Kasumi-1 (cell line): ENCODE data around the gene ELF1.
"Not testable (repeated sequence)": the region's sequence is repeated elsewhere in the genome, so short reads cannot be mapped to it uniquely, and the experiment has no call there.

Experiments
- DNase-seq, 2 experiments: peaks; one replicate each; lab custom pipeline; 2025; lab: John Stamatoyannopoulos, UW

ELF1 gene

DNA sequence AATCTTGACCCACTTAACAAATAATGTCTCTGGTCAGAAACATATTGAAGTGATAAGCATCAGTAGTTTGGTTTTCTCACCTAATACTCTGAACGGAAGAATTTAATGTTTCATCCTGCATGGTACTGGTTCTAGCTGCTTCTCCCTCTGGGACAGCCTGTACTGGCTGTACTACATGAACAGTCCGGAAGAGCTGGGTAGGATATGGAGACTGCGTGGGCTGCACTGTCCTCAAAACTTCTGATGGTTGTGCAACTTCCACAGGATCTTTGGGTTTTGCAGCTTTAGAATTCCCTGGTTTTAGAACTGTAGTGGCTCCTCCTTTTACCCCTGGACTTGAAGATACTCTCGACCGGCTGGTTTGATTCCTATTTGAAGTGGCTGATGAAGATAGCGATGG, 78.3 kb downstream of the ELF1 start:
- no peak for DNase-seq

DNA sequence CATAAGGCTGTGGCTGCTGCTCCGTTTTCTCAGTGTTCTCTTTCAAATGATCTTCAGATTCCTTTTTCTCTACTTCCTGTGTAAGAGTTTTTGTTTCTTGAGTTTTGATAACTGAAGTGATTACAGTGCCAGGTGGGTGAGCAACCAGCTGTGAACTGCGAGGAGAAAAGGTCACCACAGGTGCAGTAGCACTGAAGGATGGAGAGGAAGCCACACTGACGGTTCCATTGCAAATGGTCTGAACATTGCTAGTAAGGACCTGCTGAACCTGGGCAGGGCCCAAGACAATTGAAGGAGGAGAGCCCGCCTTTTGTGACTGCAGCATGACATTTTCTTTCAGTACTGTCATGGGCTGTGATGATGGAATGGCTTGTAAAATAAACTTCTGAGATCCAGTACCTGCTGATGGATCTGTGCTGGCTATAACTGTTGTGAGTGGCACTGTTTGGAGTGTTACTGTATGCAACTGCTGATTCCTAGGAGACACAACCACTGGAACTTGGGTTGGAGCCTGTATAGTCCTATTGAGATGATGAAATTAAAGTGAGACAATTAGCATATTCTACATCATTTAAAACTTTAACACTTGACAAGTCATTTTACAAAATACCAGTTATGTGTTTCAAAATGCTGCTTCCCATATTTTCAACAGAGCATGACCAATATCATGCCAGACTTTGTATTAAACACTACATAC, 85.5 kb downstream of the ELF1 start:
- DNase-seq, result no peak

DNA sequence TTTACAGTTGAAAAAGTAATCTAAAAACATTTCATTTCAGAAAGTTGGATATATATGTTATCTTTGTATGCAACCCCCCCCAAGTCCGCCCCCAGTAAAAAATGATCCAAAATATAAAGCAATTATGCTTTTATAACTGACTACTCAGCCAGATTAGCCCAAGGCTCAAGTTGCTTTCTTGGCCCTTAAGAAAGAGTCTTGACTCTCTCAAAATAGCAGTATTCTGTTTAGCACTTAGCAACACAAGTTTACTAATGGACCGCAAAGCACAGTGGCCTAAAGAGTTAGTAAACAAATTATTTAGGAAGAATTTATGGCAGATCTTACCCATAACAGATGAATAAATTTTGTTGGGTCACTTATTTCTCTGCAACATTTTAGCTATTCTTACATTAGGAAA, 86.9 kb downstream of the ELF1 start:
- DNase-seq, result no peak

DNA sequence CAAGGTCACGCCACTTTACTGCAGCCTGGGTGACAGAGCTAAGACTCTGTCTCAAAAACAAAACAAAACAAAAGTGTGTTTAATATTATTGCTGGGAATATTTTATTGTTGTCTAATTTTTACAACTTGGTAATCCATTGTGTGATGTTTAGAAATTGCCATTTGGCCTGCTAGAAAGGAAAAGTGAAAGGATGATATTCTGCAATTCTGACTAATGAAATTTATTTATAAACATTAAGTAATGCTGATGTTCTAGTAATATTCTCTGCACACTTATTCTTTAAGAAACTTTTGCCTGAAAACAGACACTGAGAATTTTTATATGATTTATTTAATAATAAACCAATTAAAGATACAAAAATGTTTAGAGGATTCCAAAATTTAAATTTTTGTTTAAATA, 87.4 kb downstream of the ELF1 start:
- no peak for DNase-seq

DNA sequence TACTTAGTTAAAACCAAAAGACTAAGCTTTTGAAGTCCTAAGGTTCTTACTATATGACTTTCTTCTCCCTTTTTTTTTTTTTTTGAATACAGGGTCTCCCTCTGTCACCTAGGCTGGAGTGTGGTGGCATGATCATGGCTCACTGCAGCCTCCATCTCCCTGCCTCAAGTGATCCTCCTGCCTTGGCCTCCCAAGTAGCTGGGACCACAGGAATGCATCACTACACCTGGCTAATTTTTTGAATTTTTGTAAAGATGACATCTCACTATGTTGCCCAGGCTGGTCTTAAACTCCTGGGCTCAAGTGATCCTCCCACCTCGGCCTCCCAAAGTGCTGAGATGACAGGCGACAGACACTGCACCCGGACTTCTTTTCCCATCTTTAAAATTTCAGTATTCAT, 89.2 kb downstream of the ELF1 start:
- not testable (repeated sequence) for DNase-seq

DNA sequence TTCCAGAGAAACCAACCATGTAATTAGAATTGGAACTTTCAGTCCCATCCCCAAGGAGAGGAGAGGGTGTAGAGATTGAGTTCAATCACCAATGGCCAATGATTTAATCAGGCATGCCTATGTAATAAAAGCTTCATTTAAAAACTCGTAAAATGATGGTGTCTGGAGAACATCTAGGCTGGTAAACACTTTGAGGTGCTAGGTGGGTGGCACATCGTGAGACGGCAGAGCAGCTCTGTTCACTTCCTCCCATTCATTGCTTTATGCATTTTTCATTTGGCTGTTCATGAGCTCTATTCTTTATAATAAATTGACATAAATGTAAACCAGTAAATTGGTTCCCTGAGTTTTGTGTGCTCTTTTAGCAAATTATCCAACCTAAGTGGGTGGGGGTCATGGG, 90.1 kb downstream of the ELF1 start:
- DNase-seq, result no peak

DNA sequence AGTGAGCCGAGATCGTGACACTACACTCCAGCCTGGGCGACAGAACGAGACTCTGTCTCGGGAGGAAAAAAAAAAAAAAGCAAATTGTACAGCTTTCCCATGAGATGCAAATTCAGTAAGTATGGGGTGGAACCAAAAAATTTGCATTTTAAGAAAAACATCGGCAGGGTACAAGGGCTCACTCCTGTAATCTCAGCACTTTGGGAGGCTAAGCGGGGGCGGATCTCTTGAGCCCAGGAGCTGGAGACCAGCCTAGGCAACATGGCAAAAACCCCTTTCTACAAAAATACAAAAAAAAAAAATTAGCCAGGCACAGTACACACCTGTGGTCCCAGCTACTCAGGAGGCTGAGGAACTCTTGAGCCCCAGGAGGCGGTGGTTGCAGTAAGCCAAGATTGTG, 91.2 kb downstream of the ELF1 start:
- no peak for DNase-seq

DNA sequence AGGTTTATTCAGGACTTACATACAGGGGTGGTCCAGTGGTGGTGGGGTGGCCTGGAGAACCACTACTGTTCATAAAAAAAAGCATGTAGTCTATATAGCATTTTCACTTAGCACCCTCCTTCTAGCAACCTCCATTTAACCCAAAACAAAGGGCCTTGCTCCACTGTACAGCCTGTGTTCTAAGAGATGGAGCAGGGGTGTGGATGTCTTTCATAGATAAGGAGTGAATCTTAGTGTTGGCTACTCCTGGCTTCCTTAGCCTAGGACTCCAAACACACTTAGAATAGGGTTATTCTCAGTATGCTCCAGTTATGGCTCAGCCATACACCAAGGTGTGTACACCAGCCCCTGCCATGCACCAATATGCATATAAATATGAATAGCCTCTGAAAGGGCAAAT, 95.2 kb downstream of the ELF1 start:
- no peak for DNase-seq

DNA sequence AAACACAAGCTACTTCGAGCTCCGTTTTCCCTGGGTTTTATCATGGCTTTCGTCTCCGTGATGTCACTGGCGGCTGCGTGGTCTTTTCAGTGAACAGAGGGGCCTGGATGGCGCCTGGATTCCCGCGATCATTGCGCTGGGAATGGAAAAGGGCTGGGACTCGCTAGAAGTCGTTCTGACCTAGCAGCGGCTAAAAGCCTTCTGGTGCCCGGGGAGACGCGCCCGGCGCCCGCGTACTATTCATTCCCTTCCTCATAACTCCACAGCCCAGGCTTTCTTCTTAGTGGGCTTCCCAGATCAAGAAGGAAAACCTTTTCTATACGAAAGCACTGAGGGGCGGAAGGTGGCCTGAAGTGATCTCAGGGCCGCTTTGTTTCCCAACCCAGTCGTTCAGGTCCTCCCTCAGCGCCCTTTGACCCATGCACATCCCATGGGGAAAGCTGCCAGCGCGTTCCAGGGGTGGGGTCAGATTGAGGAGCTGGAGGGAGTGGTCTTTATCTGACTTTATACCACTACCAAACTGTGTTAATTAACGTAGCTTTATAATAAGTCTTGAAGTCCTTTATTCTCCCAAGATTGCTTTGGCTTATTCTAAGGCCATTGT, 96.6 kb downstream of the ELF1 start:
- DNase-seq, result no peak

DNA sequence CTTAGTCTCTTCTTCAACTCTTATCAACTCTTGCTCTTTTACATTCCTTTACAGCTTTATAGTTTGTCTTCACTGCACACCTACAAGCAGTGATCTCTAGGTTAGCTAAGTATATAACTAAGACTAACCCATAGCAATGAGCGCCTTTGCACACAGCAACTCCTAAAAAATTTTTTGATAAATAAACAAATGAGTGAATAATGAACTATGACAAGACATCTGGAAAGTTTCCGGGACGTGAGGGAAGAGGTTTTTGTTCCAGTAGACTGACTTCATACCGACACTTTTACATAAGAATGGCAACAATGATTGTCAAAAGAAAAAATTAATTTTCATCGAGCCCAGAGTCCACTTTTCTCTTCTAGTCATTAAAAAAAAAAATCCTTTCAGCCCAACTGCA, 98.3 kb downstream of the ELF1 start:
- DNase-seq, result no peak

DNA sequence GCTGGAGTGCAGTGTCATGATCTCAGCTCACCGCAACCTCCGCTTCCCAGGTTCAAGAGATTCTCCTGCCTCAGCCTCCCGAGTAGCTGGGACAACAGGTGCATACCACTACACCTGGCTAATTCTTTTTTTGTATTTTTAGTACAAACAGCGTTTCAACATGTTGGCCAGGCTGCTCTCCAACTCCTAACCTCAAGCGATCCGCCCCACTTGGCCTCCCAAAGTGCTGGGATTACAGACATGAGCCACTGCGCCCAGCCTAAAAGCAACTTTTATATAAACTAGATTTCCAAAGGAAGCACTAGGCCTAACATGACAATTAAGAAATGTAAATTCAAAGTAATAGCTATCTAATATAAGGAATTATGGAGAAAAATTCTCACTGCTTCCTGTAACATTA, 99.2 kb downstream of the ELF1 start:
- DNase-seq, result not testable (repeated sequence)

DNA sequence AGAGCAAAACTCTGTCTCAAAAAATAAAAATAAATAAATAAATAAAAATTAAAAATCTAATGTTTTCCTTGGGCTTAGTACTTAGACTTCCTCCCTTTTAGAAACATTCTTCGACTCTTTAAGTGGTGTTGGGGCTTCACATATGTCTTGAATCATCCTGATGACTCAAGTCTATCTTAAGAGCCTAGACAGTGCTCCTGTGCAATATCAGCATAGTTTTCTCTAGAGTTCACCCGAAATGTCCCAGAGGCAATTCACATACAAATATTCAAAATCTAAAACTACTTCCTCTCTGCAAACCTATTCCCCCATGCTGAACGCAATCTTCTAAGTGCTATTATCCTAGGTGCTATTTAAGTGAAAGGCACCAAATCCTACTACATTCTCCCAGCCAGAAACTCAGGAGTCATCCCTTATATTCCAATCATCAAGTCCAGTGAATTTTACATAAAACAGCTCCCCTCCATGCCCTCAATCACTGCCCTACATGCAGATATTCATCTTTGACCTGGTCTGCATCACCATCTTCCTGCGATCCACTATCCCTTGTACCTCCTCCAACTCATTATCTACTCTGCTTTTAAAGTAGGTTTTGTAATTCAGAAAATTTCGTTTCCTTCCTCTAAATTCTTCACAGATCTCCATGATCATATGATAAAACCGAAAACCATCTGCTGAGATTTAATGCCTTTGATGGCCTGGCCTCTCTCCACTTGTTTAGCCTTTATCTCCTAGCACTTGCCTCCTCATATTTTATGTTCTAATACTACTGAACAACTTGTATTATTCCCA, 102.7 kb downstream of the ELF1 start:
- no peak for DNase-seq

DNA sequence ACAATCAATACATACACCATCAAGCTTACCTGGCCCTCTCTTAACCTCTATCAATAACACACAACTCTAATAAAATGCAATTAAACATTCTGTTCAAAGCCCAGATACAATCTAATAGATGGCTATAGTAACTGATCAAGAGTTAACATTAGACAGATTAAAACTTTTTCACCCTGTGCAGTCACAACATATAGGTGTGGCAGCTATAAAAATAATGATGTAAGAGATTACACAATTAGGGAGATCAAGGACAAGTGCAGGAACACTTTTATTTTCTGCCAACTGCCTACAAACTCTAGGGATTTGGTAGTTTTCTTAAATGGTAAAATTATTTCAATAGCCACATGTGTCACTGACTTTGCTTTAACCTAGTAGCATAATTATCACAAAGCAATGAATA, 104.3 kb downstream of the ELF1 start:
- DNase-seq, result not testable (repeated sequence)

DNA sequence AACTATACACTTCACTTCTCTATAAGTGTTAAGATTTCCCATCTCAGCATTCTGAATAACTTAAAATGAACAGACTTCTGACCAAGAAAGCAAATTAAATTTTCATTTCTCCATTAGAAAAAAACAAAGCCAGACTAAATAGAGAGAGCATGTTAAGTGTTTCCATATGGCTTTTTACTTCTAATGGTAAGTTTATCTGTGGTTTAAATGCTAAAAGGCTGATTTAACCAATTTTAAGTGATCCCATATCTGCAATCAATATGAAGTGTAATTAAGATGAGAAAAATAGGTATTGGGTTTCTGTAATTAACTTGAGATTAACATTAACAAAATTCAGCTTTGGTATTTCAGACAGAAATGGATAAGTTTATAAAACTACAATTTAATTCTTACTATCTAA, 107.8 kb downstream of the ELF1 start:
- DNase-seq, result no peak

DNA sequence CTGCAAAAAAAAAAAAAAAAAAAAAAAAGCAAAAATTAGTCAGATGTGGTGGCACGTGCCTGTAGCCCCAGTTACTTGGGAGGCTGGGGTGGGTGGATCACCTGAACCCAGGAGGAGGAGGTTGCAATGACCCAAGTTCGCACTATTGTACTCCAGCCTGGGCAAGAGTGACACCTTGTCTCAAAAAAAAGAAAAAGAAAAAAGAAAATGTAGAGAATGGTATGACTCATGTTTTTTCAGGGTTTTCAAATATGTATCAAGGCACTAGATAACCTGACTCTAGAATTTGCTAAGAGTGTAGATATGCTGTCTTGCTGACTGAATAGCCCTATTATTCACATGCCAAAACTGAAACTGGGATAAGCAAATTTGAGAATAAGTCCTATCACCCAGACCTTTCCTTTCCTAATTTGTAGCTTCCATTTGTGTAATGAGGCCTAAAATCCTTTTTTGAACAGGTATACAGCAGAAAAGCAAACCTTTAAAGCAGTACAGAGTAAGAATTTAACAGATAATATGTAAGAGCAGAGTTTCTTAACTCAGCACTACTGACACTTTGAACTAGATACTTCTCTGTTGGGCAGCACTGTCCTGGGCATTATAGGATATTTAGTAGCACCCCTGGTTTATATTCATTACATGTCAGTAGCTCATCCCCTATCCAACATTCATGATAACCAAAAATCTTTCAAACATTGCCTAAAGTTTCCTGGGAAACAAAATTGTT, 108.6 kb downstream of the ELF1 start:
- DNase-seq, result no peak

DNA sequence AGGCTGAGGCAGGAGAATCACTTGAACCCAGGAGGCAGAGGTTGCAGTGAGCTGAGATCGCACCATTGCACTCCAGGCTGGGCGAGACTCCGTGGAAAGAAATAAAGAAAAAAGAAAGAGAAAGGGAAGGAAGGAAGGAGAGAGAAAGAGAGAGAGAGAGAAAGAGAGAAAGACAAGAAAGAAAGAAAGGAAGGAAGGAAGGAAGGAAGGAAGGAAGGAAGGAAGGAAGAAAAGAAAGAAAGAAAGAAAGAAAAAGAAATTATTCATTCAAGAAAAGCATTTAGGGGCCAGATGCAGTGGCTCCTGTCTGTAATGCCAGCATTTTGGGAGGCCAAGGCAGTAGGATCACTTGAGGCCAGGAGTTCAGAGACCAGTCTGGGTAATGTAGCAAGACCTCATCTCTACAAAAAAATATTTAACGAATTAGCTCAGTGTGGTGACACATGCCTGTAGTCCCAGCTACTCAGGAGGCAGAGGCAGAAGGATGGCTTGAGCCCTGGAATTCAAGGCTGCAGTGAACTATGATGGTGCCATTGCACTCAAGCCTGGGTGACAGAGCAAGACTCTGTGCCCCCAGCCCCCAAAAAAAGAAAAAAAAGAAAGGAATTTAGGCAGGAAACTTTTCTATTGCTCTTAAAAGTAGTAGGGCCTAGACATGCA, 109.4 kb downstream of the ELF1 start:
- not testable (repeated sequence) for DNase-seq

DNA sequence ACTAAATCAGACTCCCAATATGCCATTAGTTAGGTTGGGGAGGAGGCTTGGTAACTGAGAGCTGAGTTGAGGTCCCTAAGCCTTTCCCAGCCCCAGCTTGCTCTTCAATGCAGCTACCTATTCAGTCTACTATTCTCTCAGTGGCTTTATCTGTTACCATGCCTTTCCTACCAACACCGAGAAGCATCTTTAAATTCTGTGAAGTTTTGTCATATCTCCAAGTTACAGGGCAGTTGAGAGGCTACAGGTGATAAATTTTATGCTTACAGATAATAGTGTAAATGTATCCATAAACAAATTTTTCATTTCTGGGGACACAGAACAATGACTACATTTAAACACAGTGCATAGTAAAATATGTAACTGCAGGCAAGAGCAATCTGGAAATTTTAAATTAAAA, 110.6 kb downstream of the ELF1 start:
- no peak for DNase-seq

DNA sequence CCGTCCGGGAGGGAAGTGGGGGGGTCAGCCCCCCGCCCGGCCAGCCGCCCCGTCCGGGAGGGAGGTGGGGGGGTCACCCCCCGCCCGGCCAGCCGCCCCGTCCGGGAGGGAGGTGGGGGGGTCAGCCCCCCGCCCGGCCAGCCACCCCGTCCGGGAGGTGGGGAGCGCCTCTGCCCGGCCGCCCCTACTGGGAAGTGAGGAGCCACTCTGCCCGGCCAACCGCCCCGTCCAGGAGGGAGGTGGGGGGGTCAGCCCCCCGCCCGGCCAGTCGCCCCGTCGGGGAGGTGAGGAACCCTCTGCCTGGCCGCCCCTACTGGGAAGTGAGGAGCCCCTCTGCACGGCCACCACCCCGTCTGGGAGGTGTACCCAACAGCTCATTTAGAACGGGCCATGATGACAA, 118.1 kb downstream of the ELF1 start:
- DNase-seq, result not testable (repeated sequence)

DNA sequence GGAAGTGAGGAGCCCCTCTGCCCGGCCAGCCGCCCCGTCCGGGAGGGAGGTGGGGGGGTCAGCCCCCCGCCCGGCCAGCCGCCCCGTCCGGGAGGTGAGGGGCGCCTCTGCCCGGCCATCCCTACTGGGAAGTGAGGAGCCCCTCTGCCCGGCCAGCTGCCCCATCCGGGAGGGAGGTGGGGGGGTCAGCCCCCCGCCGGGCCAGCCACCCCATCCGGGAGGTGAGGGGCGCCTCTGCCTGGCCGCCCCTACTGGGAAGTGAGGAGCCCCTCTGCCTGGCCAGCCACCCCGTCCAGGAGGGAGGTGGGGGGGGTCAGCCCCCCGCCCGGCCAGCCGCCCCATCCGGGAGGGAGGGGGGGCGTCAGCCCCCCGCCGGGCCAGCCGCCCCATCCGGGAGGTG, 118.5 kb downstream of the ELF1 start:
- not testable (repeated sequence) for DNase-seq

DNA sequence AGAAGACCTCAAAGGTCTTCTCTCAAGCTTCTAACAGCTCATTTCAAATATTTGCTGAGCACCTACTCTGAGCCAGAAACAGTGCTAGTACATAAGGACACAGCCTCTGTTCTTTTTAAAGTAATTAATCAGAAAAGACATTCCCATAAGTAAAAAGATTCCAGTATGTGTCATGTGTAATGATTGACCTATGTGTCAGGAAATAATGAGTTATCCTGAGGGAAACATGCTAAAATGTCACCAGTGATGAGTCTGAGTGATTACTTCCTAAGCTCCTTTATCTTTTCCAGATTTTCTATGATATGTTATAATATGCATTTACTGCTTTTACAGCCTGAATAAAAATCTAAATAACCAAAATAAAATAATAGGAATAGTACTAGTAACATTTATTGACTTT, 122.1 kb downstream of the ELF1 start:
- no peak for DNase-seq

DNA sequence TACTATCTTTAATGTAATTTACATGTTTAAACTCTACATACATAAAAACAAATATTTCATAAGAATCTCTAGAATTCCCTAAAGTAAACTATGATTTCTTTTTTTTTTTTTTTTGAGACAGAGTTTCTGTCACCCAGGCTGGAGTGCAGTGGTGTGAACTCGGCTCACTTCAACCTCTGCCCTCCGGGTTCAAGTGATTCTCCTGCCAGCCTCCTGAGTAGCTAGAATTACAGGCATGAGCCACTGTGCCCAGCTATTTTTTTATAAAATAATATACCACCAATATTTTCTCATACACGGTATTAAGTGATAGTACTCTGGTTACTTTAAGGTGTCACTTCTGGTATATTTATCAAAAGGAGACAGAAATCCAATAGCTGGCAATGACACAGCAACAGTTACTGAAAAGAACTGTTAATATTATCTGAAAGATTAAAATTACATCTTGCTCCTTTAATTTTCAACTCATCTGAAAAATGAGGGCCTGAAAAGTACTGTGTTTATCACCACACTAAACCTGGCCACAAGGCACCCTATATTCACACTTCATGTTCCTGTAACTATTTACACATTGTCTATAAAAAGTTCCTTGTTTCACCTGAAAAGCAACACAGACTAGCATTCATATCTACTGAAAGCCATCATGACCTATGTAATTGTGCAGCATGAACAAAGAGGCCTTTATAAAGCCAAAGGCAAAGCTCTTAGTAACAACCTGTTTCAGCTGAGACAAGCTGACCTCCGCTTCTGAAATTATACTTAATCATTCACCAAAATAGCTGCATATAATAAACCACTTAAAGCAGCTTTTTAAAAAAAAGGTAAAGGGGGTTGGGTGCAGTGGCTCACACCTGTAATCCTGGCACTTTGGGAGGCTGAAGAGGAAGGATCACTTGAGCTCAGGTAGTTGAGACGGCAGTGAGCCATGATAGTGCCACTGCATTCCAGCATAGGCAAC, 123.6 kb downstream of the ELF1 start:
- DNase-seq, result no peak
